Type B pancreatic cell (in vitro differentiated cells): ENCODE data around the gene FAM169A. TPM values are rescaled to one million over a fixed set of nuclear protein-coding genes. Genes with fewer than 3 reads are reported as not detected.
A peak's percentile ranks its signal among the peaks of the same experiment; 100 is the strongest.
"Not testable (repeated sequence)": the region's sequence is repeated elsewhere in the genome, so short reads cannot be mapped to it uniquely, and the experiment has no call there.

Experiments
- DNase-seq: peaks from one replicate; pipeline ENCODE4 v3.0.0; 2021; ENCODE audit warnings: mixed read lengths; ENCODE audit not compliant: unreplicated experiment; ENCODE audit errors: extremely low spot score
- H3K27ac Mint-ChIP-seq: 2 replicates; pipeline ENCODE4 v1.8.0; 2021; ENCODE audit warnings: mild to moderate bottlenecking, mixed read lengths
- H3K27me3 Mint-ChIP-seq: 2 replicates; pipeline ENCODE4 v1.8.0; 2021; ENCODE audit warnings: mixed read lengths
- H3K36me3 Mint-ChIP-seq: 2 replicates; pipeline ENCODE4 v1.8.0; 2021; ENCODE audit warnings: mixed read lengths
- H3K4me1 Mint-ChIP-seq: one replicate; pipeline ENCODE4 v1.8.0; 2021; ENCODE audit warnings: mixed read lengths; ENCODE audit not compliant: unreplicated experiment
- H3K4me3 Mint-ChIP-seq: 2 replicates; pipeline ENCODE4 v1.8.0; 2021; ENCODE audit warnings: mild to moderate bottlenecking, mixed read lengths
- H3K9me3 Mint-ChIP-seq: 2 replicates; pipeline ENCODE4 v1.8.0; 2021; ENCODE audit warnings: mixed read lengths
- total RNA-seq: library from RNA; stranded (reverse); gene quantifications from 2 replicates; pipeline ENCODE4 v1.2.1, GENCODE V29; 2021; ENCODE audit warnings: low replicate concordance
- TF ChIP-seq, protein P1 (sequence below): fragments of 200-600 bp; sonication (generic); conservative IDR thresholded peaks from 2 replicates; pipeline ENCODE4 v1.5.0; 2021; ENCODE audit warnings: antibody characterized with exemption, mild to moderate bottlenecking

FAM169A gene
- total RNA-seq, 1 donor from 2014 or later = 14.5 TPM

DNA sequence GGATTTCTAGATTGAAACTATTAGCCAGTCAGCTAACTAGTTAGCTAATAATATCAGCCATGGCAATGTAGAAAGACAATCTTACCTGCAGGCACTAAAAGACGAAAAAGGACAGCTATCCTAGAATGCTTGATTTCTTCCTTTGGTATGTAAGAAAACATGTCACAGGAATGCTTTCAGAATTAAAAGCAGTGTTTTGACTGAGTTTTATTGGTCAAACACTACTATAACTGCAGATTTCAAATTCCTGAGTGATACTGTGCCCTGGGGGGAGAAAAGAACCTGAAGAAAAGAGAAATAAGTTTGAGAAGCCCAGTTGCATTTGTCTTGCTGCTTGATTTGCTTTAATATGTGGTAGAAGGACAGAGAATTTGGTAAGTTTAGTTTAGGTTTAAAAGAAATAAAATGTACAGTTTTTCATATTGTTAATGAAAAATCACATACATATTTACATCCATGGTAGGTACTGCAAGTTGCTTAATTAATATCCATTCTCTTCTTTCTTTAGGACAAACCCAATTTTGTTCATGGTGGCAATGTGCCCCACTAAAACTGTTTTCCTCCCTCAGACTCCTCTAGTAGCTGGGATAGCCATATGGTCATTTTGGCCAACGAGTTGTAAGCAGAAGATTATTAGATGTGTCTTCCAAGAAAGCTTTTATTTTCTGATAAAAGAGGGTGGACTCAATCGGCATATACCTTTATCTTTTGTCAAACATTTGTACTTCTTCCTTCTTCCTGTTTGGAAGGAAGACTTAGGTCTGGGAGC, 4.3 kb upstream of the FAM169A start:
- Mint-ChIP-seq H3K4me3 (peak overlapping the region; percentile 14), H3K9me3 (peaks cover 6% of the 10 kb centered on the region), H3K36me3 (no peaks in the 10 kb centered on the region), H3K27me3 (peaks cover under 1% of the 10 kb centered on the region), H3K4me1 (no peaks in the 10 kb centered on the region), H3K27ac (peak overlapping the region; percentile 61)
- no peak for DNase-seq
- TF ChIP-seq, protein P1, sequence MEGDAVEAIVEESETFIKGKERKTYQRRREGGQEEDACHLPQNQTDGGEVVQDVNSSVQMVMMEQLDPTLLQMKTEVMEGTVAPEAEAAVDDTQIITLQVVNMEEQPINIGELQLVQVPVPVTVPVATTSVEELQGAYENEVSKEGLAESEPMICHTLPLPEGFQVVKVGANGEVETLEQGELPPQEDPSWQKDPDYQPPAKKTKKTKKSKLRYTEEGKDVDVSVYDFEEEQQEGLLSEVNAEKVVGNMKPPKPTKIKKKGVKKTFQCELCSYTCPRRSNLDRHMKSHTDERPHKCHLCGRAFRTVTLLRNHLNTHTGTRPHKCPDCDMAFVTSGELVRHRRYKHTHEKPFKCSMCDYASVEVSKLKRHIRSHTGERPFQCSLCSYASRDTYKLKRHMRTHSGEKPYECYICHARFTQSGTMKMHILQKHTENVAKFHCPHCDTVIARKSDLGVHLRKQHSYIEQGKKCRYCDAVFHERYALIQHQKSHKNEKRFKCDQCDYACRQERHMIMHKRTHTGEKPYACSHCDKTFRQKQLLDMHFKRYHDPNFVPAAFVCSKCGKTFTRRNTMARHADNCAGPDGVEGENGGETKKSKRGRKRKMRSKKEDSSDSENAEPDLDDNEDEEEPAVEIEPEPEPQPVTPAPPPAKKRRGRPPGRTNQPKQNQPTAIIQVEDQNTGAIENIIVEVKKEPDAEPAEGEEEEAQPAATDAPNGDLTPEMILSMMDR = no peak

DNA sequence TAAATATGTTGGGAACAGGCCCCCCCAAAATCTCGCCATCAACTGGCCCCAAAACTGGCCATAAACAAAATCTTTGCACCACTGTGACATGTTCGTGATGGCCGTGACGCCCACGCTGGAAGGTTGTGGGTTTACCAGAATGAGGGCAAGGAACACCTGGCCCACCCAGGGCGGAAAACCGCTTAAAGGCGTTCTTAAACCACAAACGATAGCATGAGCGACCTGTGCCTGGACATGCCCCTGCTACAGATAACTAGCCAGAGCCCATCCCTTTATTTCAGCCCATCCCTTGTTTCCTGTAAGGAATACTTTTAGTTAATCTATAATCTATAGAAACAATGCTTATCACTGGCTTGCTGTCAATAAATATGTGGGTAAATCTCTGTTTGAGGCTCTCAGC, 3.2 kb upstream of the FAM169A start:
- peak overlapping the region; percentile 61 for H3K27ac Mint-ChIP-seq
- not testable (repeated sequence) for H3K36me3 Mint-ChIP-seq, H3K9me3 Mint-ChIP-seq, DNase-seq, H3K4me1 Mint-ChIP-seq, H3K27me3 Mint-ChIP-seq, H3K4me3 Mint-ChIP-seq

DNA sequence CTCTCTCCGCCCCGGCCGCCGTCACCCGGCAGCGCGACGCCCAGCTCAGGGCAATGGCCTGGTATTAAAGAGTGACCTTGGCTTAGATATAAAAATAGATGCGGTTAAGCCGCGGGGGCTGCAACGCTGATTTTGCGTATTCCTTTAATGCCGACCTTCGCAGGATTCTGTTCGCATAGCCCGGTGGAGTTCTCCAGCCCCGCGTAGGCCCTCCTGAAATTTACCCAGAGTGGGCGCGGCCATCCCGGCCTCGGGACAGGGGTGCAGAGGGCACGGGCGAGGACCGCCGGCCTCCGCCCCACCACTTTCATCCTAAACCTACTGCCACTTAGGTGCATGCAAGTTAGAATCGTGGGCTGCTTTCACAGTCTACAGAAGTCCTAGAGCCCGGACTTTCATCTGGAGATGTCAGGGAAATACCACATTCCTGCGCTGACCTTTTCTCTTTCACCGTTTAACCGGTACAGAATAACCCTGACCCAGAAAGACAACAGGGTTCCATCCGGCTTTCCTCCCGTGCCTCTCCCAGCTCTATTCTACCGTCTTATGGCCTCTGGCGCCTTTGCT, 492 bp upstream of the FAM169A start:
- no peaks in the 10 kb centered on the region for H3K9me3 Mint-ChIP-seq
- TF ChIP-seq, protein P1 = no peak
- H3K4me3 Mint-ChIP-seq = peak overlapping the region; percentile 89
- H3K4me1 Mint-ChIP-seq = peaks cover 10% of the 10 kb centered on the region
- no peaks in the 10 kb centered on the region for H3K36me3 Mint-ChIP-seq
- peaks cover 9% of the 10 kb centered on the region for H3K27me3 Mint-ChIP-seq
- no peak for DNase-seq
- H3K27ac Mint-ChIP-seq = peak overlapping the region; percentile 80

DNA sequence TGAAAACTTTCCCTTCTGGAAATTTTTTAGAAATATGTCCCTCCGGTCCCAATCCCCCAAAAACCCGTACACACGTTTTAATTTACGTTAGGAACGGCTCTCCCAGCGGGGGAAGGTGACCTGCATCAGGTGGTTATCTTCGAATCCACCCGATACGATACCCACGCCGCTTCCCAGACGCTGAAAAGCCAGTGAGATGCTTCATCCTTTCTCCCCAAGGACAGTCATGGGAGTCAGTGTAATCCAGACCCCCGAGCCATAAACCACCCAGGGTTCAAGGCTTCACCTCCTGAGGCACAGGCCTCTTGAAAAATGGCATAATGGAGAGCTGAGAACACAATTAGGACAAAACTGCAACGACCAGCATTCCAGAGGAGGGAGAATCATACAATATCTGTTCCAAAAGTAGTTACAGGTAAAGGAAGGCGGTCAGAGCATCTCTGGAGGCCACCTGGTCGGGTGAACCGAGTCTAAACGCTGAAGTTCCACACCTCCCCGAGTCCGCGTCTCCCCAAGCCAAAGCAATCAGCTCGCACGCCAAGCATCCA, 857 bp downstream of the FAM169A start:
- Mint-ChIP-seq H3K4me1 (peaks cover 10% of the 10 kb centered on the region), H3K36me3 (no peaks in the 10 kb centered on the region), H3K9me3 (no peaks in the 10 kb centered on the region), H3K4me3 (peak overlapping the region; percentile 99), H3K27me3 (peaks cover 9% of the 10 kb centered on the region), H3K27ac (peak overlapping the region; percentile 91)
- no peak for DNase-seq
- TF ChIP-seq, protein P1 = no peak

DNA sequence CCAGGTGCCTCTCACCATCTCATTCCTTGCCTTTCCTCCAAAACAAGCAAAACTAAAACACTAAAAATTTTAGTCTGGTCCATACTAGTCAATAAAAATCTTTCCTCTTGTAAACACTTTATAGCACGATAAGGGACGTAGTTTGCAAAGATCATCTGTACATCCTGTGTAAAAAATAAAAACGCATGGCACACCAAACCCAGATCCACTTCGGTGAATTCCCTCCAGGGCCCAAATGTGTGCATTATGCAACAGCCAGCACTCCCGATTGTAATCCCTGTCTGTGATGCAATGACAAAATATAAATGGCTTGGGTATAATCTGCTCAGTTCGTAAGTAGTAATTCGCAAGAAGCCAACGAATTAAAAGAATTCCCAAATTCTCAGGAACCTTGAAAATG, 1.4 kb downstream of the FAM169A start:
- TF ChIP-seq, protein P1 = no peak

DNA sequence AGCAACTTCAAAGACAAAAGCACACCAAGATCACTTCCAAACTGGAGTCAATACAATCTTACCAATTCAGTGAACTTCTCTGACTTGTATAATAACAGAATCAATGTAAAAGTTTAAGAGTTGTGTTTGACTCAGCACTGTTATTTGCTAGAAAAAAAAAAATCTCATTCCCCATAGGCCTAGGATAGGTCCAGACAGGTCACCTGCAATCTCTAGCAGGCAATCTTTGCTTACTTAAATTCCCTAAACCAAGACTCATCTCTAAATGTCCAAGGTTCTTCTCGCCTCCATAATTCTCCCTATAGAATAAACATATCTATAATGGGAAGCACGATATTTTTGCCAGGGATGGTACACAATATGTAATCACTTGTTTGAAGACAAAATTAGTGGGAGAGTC, 2.5 kb downstream of the FAM169A start:
- DNase-seq = no peak
- no peaks in the 10 kb centered on the region for H3K9me3 Mint-ChIP-seq
- H3K36me3 Mint-ChIP-seq = no peaks in the 10 kb centered on the region
- peak overlapping the region; percentile 29 for H3K27ac Mint-ChIP-seq
- H3K4me1 Mint-ChIP-seq = peaks cover 10% of the 10 kb centered on the region
- peak overlapping the region; percentile 32 for H3K4me3 Mint-ChIP-seq
- TF ChIP-seq, protein P1 = no peak
- peaks cover 9% of the 10 kb centered on the region for H3K27me3 Mint-ChIP-seq

More for the DNA sequence above, 1.4 kb downstream of the FAM169A start:
- peaks cover 9% of the 10 kb centered on the region for H3K27me3 Mint-ChIP-seq
- H3K36me3 Mint-ChIP-seq = no peaks in the 10 kb centered on the region
- no peaks in the 10 kb centered on the region for H3K9me3 Mint-ChIP-seq
- peak overlapping the region; percentile 91 for H3K27ac Mint-ChIP-seq
- peak overlapping the region; percentile 99 for H3K4me3 Mint-ChIP-seq
- peaks cover 10% of the 10 kb centered on the region for H3K4me1 Mint-ChIP-seq
- DNase-seq = no peak
